NCI-H524 (cell line): ENCODE measurements around the gene SEMA5A.

Experiments used
- DNase-seq, 2 experiments: peaks; one replicate each; lab custom pipeline; 2025; lab: John Stamatoyannopoulos, UW

The SEMA5A gene

GRCh38 chr5:9398227-9398626 lies 147.6 kb downstream of the SEMA5A start:
- no peak for DNase-seq

DNA sequence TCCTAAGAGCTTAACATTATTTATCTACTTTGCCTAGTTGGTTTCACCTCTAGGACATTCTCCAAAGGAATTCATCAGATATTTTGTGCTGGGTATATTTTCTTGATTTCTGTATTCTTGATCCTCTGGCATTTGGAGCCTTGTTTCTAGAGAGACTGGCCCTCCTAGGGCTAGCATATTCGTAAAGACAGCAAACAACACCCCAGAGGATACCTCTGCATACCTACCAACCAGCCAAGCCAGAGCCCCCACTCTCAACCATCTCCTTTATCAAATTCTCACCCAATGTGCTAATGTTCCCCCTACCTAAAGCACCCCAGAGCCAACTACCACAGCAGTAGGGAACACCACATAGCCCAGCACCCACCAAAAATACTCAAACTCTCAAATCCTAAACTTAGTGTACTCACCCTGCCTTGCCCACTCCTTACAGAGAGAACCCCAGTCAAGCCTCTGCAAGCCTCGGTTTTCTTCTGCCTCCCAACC lies 149.5 kb downstream of the SEMA5A start:
- no peak for DNase-seq

DNA sequence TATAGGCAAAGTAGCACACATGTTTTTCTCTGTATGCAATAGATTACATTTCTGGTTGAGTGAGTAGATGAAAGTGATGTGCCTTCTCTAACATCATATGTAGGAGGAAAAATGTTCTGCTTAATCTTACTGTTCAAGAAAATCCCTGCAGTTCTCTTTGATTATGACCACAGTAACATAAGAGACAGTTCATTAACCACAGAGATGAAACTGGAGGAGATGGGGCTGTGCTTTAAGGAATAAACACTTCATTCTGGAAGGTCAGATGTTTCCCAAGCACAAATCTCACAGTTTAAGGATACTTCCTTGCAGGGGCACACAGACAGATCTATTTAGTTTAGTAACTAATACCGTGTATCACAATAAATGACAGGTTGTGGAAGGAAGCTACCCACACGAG lies 150.2 kb downstream of the SEMA5A start:
- no peak for DNase-seq

DNA sequence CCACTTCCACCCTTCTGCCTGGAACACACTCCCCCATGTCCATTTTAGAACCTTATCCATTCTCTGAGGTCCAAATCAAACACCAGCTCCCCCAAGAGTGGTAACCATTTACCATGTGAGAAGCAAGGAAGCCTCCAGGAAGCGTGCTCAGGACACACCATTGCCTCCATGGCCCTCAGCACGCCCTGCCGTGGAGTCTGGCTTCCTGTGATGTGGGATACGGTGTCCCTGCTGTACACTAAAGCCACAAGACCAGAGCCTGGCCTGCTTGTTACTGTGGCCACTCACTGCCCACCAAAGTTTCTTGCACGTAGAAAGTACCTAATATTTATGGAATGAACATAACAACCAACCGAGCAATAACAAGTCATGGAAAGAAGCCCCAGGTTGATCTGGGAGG lies 151.7 kb downstream of the SEMA5A start:
- DNase-seq: no peak

- DNase-seq: no peak
Observed at GRCh38 chr5:9392625-9393024, 153.2 kb downstream of the SEMA5A start.

GRCh38 chr5:9391080-9391479 lies 154.8 kb downstream of the SEMA5A start:
- no peak for DNase-seq

GRCh38 chr5:9390113-9390512 lies 155.8 kb downstream of the SEMA5A start:
- no peak for DNase-seq

DNA sequence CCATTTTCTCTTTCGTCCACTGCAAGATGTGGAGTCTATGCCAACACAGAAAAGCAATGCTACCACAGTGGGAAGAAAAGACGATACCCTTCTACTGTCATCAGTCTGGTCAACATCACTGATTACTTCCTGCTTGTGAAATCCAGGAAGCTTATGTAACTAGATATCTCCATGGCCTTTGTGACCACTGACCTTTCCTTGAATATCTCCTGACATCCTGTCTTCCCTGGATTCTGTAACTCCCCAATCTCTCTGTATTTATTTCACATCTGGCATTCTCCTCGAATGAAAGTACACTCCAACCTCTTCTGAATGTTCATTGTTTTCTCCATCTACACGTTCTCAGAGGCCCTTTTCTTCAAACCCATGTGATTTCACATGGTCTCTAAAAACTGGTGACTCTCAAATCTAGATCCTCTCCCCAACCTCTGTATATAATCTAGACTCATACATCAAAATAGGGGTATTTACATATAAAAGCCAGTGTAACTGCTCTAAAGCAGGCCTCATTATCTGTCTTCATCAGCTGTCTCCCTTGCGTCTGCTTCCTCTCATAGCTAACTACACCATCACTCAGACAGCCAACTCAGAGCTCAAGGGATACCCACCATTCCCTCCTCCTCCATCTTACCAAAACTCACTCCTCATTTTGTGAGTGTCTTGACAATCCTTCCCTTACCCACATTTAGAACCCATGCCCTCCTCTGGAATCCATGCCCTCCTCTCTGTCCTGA lies 156.8 kb downstream of the SEMA5A start:
- DNase-seq: no peak

GRCh38 chr5:9387879-9388278 lies 158.0 kb downstream of the SEMA5A start:
- DNase-seq: no peak

DNA sequence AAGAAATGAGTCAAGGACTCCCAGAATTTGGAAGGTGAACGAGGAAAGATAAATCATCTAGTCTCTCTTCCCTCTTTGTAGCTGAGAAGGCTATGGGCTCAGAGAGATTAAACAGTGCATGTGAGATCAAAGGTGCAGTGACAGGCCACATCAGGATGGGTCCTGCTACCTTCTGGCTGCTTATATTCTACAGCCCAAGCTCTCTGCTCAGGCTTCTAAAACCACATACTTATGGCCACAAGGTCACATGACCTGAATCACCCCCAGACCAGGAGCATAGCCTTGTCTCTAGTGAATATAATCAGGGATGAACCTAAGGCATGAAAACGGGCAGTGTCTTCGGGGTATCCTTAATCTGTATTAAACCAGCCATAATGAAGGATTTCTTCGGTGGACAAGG lies 158.9 kb downstream of the SEMA5A start:
- no peak for DNase-seq

DNA sequence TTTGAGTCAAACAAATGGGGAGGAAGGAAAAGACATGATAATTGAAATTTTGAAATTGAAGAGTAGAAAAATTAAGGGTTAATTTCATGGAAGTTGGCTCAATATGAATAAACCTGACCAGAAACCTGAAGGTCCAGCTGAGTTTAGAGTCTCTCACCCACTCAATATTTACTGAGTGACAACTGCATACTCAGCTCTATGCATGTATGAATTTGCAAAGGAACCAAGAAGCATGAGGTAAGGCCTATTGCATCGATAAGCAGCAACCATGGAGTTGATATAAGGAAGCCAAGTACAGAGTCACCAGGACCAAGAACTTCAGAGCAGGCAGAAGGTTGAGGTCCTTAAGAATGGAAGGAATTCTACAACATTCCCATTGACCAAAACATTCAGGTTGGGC lies 163.4 kb downstream of the SEMA5A start:
- no peak for DNase-seq

DNA sequence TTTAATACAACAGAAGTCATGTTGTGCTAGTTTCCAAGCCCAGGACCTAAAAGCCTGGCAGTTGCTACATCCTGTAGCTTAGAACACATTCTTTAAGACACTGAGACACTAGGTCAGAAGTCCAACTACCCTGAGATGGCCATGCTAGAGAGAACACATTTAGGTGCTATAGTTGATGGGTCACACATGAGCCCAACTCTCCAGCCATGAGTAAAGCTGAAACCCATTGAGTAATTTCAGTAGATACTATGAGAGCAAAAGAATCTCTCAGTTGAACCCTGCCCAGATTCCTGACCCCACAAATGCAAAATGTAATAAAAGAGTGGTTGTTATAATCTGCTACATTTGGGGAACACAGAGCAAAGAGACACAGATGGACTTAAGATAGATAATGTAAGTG lies 164.4 kb downstream of the SEMA5A start:
- no peak for DNase-seq

DNA sequence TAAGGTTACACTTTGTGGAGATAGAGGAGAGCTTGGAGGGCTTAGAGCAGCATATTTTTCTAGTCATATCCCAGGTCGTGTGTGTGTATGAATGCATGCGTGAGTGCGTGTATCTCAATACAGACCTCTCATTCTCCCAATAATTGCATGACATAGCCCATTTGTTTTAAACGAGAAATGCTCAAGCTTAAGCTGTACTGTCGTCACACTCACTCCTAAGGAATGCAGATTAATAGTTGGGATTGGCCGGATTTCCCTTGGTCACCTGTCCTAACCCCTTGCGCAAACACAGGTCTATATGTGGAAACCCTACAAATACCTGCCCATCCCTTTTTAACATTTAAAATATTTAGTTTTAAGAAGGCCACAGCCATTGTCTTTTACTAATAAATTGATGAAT lies 165.8 kb downstream of the SEMA5A start:
- DNase-seq: no peak

DNA sequence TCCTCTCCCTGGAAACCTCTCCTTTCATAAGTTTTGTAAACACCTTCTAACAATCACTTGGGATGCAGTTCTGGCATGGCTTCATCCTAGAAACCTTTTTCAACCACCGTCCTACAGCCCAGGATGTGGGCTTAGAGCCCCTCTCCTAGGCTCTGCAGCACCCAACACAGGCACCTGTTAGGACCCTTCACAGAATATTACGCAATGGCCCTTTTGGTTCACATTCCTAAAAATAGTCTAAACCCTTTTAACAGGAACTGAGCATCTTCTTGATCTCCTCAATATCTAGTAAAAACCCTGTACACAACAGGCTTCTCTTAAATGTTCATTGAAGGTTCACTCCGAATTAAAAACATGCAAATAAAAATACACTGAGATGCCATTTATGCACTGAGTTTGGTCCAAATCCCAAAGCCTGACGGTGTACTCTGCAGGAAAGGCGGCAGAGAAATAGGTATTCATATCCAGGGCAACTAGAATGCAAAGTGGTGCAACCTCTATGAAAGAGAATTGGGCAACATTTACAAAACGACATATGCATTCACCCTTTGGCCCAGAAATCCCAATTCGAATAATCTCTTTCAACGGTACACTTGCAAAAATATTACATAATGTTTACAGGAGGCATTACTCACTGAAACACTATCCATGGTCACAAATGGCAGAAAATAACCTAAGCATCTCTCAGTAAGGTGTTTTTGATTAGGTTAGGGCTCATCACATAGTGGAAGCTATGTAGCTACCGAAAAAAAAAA lies 169.3 kb downstream of the SEMA5A start:
- no peak for DNase-seq

GRCh38 chr5:9375756-9376155 lies 170.1 kb downstream of the SEMA5A start:
- no peak for DNase-seq

GRCh38 chr5:9374025-9374424 lies 171.8 kb downstream of the SEMA5A start:
- DNase-seq: no peak

- DNase-seq: no peak
Observed at GRCh38 chr5:9373571-9373970, 172.3 kb downstream of the SEMA5A start.

- DNase-seq: no peak
Observed at GRCh38 chr5:9370256-9370655, 175.6 kb downstream of the SEMA5A start.

DNA sequence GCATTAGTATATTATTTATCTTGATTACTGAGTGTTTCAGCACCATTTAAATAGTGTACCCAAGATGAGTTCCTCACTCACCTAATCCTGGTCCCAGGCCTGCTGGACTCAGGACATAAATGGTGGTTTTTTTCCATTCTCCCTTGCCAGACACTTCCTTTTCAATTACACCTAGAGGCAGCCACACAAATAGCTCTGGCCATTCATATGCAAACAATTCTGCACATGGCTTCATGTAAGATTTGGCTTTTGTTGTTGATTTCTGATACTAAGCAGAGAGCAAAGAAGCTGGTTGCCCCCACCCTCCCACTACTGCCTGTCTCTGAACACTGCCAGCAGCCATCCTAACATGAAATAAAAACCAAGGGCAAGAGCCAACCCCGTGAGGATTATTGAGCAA lies 180.4 kb downstream of the SEMA5A start:
- DNase-seq: no peak

DNA sequence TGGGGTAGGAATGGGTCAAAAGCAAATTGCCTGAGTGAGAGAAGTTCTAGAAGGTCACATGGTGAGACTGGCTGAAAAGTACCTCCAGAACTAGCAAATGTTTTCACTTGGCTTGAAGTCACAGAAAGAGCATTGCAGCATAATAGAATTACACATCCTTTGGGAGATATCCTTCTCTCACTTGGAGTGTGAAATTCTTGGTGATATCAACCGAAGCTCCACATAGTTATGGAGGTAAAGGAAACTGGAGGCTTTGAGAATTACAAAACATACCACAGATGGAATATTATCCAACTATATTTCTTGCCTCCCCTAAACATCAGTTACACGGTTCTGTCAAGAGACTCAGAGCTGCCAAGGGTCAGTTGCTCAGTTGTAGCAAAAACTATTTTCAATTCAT lies 182.4 kb downstream of the SEMA5A start:
- no peak for DNase-seq

GRCh38 chr5:9363026-9363425 lies 182.8 kb downstream of the SEMA5A start:
- no peak for DNase-seq

DNA sequence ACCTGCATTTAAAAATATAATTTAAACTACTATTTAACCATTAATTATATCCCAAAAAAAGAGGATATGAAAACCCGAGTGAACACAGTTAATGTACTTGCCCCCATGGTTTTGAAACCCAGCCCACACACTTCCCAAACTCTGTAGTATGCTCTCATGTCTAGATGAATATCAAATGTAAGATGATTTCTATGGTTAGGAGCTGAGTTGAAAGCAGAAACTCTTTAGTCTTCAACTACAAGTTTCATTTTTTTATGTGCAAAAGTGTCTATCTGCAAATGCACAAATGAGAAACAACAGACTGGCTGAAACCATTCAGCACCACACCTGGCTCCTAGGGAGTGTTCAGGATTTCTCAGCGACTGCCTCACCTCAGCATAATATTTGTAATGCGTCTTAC lies 183.3 kb downstream of the SEMA5A start:
- no peak for DNase-seq

GRCh38 chr5:9361835-9362234 lies 184.0 kb downstream of the SEMA5A start:
- DNase-seq: peak; percentile 60 to 81
